HEK293 (cell line): ENCODE measurements around the gene ZNRF2.

ENCODE experiments used
- CTCF ChIA-PET: fragments of 350-600 bp; formaldehyde crosslinking; extraction: SDS; loops from one replicate; lab custom pipeline; 2021; ENCODE audit warnings: antibody characterized with exemption; lab: Yijun Ruan, JAX
- POLR2A ChIA-PET: fragments of 300-600 bp; formaldehyde crosslinking; extraction: SDS; loops from one replicate; lab custom pipeline; 2020; ENCODE audit warnings: antibody characterized with exemption, inconsistent platforms; lab: Yijun Ruan, JAX
- H3K27ac ChIP-seq: fragments of 200-500 bp; sonication (Bioruptor generic); 2 replicates; pipeline ENCODE4 v1.5.1; 2014; ENCODE audit warnings: low read depth, low read length, control low read depth, inconsistent platforms; ENCODE audit errors: extremely low read depth
- H3K36me3 ChIP-seq, 2 experiments: fragments of 200-500 bp in 1 of 2; sonication (Bioruptor generic) in 1 of 2; 1 replicate in 1 of 2; 2 replicates in 1 of 2; pipeline ENCODE4 v1.5.1; 2014 to 2017; ENCODE audit warnings: inconsistent platforms in 2 of 2, low read length in 2 of 2; ENCODE audit not compliant: control insufficient read depth in 2 of 2, insufficient read depth in 1 of 2
- H3K4me1 ChIP-seq: fragments of 200-500 bp; sonication (Bioruptor generic); 2 replicates; pipeline ENCODE4 v1.5.1; 2014; ENCODE audit warnings: mild to moderate bottlenecking, low read length, inconsistent platforms; ENCODE audit not compliant: control insufficient read depth, insufficient read depth
- H3K4me3 ChIP-seq: 2 replicates; pipeline ENCODE4 v1.5.1; 2011; ENCODE audit warnings: low read depth, mild to moderate bottlenecking, control low read depth, low read length, moderate library complexity
- H3K9me3 ChIP-seq: fragments of 200-500 bp; sonication (Bioruptor generic); 2 replicates; pipeline ENCODE4 v1.5.1; 2014; ENCODE audit warnings: low read depth, low read length, inconsistent platforms; ENCODE audit not compliant: control insufficient read depth, insufficient read depth
- BCL11A ChIP-seq: fragments of 450-650 bp; formaldehyde crosslinking; IDR thresholded peaks from 2 replicates; pipeline ENCODE4 v1.5.1; 2016; ENCODE audit warnings: low read depth, missing biosample characterization, missing genetic modification characterization
- CTCF ChIP-seq: fragments of 450-650 bp; formaldehyde crosslinking; IDR thresholded peaks from 2 replicates; pipeline ENCODE4 v1.5.1; 2016; ENCODE audit warnings: missing biosample characterization, missing genetic modification characterization
- KLF9 ChIP-seq: fragments of 450-650 bp; formaldehyde crosslinking; IDR thresholded peaks from 2 replicates; pipeline ENCODE4 v1.5.1; 2016; ENCODE audit warnings: missing biosample characterization, missing genetic modification characterization, low read depth
- MZF1 ChIP-seq: fragments of 450-650 bp; formaldehyde crosslinking; IDR thresholded peaks from 2 replicates; pipeline ENCODE4 v1.5.1; 2017; ENCODE audit warnings: missing biosample characterization, missing genetic modification characterization, borderline replicate concordance
- SALL2 ChIP-seq: fragments of 450-650 bp; formaldehyde crosslinking; IDR thresholded peaks from 2 replicates; pipeline ENCODE4 v1.5.0; 2017; ENCODE audit warnings: missing biosample characterization, mild to moderate bottlenecking, missing genetic modification characterization, borderline replicate concordance
- ZBTB26 ChIP-seq: fragments of 450-650 bp; formaldehyde crosslinking; optimal IDR thresholded peaks from 2 replicates; pipeline ENCODE3; 2016; ENCODE audit warnings: missing biosample characterization, mild to moderate bottlenecking, missing genetic modification characterization
- ZFHX2 ChIP-seq: fragments of 450-650 bp; formaldehyde crosslinking; conservative IDR thresholded peaks from 2 replicates; pipeline ENCODE4 v1.5.1; 2016; ENCODE audit warnings: missing biosample characterization, missing genetic modification characterization
- ZNF140 ChIP-seq: fragments of 450-650 bp; formaldehyde crosslinking; IDR thresholded peaks from 2 replicates; pipeline ENCODE4 v1.5.1; 2016; ENCODE audit warnings: missing biosample characterization, missing genetic modification characterization
- ZNF146 ChIP-seq: fragments of 450-650 bp; formaldehyde crosslinking; IDR thresholded peaks from 2 replicates; pipeline ENCODE4 v1.5.1; 2016; ENCODE audit warnings: missing biosample characterization, missing genetic modification characterization
- ZNF16 ChIP-seq: fragments of 450-650 bp; formaldehyde crosslinking; IDR thresholded peaks from 2 replicates; pipeline ENCODE4 v1.5.1; 2016; ENCODE audit warnings: low read depth, missing biosample characterization, missing genetic modification characterization
- ZNF24 ChIP-seq: fragments of 450-650 bp; formaldehyde crosslinking; IDR thresholded peaks from 2 replicates; pipeline ENCODE4 v1.5.1; 2016; ENCODE audit warnings: missing biosample characterization, missing genetic modification characterization
- ZNF26 ChIP-seq: fragments of 450-650 bp; formaldehyde crosslinking; IDR thresholded peaks from 2 replicates; pipeline ENCODE4 v1.5.1; 2016; ENCODE audit warnings: missing biosample characterization, missing genetic modification characterization
- ZNF274 ChIP-seq, 2 experiments: fragments of 200-500 bp in 1 of 2; fragments of 450-650 bp in 1 of 2; sonication (Bioruptor generic) in 1 of 2; formaldehyde crosslinking in 1 of 2; IDR thresholded peaks; 2 replicates each; pipeline versions ENCODE4 v1.5.1 to v1.6.1; 2014 to 2016; ENCODE audit warnings: borderline replicate concordance in 1 of 2, inconsistent platforms in 1 of 2, low read length in 1 of 2, missing biosample characterization in 1 of 2, missing genetic modification characterization in 1 of 2
- ZNF311 ChIP-seq: fragments of 450-650 bp; formaldehyde crosslinking; IDR thresholded peaks from 2 replicates; pipeline ENCODE4 v1.5.1; 2017; ENCODE audit warnings: missing biosample characterization, missing genetic modification characterization, borderline replicate concordance
- ZNF416 ChIP-seq: fragments of 450-650 bp; formaldehyde crosslinking; IDR thresholded peaks from 2 replicates; pipeline ENCODE4 v1.5.1; 2016; ENCODE audit warnings: missing biosample characterization, missing genetic modification characterization
- ZNF423 ChIP-seq: fragments of 450-650 bp; formaldehyde crosslinking; IDR thresholded peaks from 2 replicates; pipeline ENCODE4 v1.5.1; 2016; ENCODE audit warnings: missing biosample characterization, missing genetic modification characterization
- ZNF433 ChIP-seq: fragments of 450-650 bp; formaldehyde crosslinking; IDR thresholded peaks from 2 replicates; pipeline ENCODE4 v1.5.1; 2016; ENCODE audit warnings: missing biosample characterization, missing genetic modification characterization, low read depth
- ZNF473 ChIP-seq: fragments of 450-650 bp; formaldehyde crosslinking; IDR thresholded peaks from 2 replicates; pipeline ENCODE4 v1.5.1; 2017; ENCODE audit warnings: missing biosample characterization, missing genetic modification characterization
- ZNF510 ChIP-seq: fragments of 450-650 bp; formaldehyde crosslinking; IDR thresholded peaks from 2 replicates; pipeline ENCODE4 v1.5.1; 2018; ENCODE audit warnings: mild to moderate bottlenecking, missing genetic modification characterization, missing biosample characterization; ENCODE audit not compliant: insufficient replicate concordance
- ZNF513 ChIP-seq: fragments of 450-650 bp; IDR thresholded peaks from 2 replicates; pipeline ENCODE4 v1.5.1; 2018; ENCODE audit warnings: missing biosample characterization, missing genetic modification characterization
- ZNF558 ChIP-seq: fragments of 450-650 bp; formaldehyde crosslinking; IDR thresholded peaks from 2 replicates; pipeline ENCODE4 v1.5.1; 2016; ENCODE audit warnings: missing biosample characterization, missing genetic modification characterization
- ZNF560 ChIP-seq: fragments of 450-650 bp; formaldehyde crosslinking; IDR thresholded peaks from 2 replicates; pipeline ENCODE4 v1.5.1; 2017; ENCODE audit warnings: missing biosample characterization, missing genetic modification characterization, borderline replicate concordance
- ZNF600 ChIP-seq: fragments of 450-650 bp; formaldehyde crosslinking; IDR thresholded peaks from 2 replicates; pipeline ENCODE4 v1.5.1; 2016; ENCODE audit warnings: missing biosample characterization, missing genetic modification characterization
- ZNF623 ChIP-seq: fragments of 450-650 bp; formaldehyde crosslinking; IDR thresholded peaks from 2 replicates; pipeline ENCODE4 v1.5.1; 2016; ENCODE audit warnings: missing biosample characterization, missing genetic modification characterization
- ZNF670 ChIP-seq: fragments of 450-650 bp; formaldehyde crosslinking; IDR thresholded peaks from 2 replicates; pipeline ENCODE4 v1.5.1; 2016; ENCODE audit warnings: missing biosample characterization, missing genetic modification characterization, low read depth
- ZNF692 ChIP-seq: fragments of 450-650 bp; formaldehyde crosslinking; IDR thresholded peaks from 2 replicates; pipeline ENCODE4 v1.5.1; 2016; ENCODE audit warnings: missing biosample characterization, missing genetic modification characterization
- ZNF792 ChIP-seq: fragments of 450-650 bp; formaldehyde crosslinking; IDR thresholded peaks from 2 replicates; pipeline ENCODE4 v1.5.1; 2016; ENCODE audit warnings: missing biosample characterization, missing genetic modification characterization
- ZSCAN16 ChIP-seq: fragments of 450-650 bp; formaldehyde crosslinking; IDR thresholded peaks from 2 replicates; pipeline ENCODE4 v1.5.1; 2016; ENCODE audit warnings: missing biosample characterization, missing genetic modification characterization

The ZNRF2 gene

GRCh38 chr7:30255064-30255769, 29.2 kb upstream of the ZNRF2 start:
- H3K27ac ChIP-seq, result no peak overlapping the region
- no peaks in the 10 kb centered on the region for H3K9me3 ChIP-seq
- ChIA-PET POLR2A (no interaction called here), CTCF (no interaction called here)
- TF ChIP-seq ZNF416 (no peak), ZNF24 (tag by site-specific recombination) (no peak), ZNF558 (tag by site-specific recombination) (no peak), ZNF423 (tag by site-specific recombination) (no peak), ZNF513 (no peak), ZFHX2 (tag by site-specific recombination) (no peak), ZNF623 (tag by site-specific recombination) (no peak), ZNF792 (tag by site-specific recombination) (no peak), ZNF510 (no peak), ZNF311 (tag by site-specific recombination) (no peak), ZNF473 (tag by site-specific recombination) (no peak), ZNF600 (no peak), ZNF274 (IDR thresholded peaks at IDR 0.05; ENCODE audit: low read length) (no peak), ZNF274 (tag by site-specific recombination; IDR thresholded peaks at IDR 0.05; ENCODE audit: borderline replicate concordance) (no peak), ZNF146 (tag by site-specific recombination) (no peak)
- H3K4me1 ChIP-seq, result no peaks in the 10 kb centered on the region
- H3K36me3 ChIP-seq, result no peaks in the 10 kb centered on the region
- no peak overlapping the region for H3K4me3 ChIP-seq

- ChIA-PET POLR2A (no interaction called here), CTCF (interaction anchor here (0.6 kb wide), 1 partner anchor 96 kb away, joined by 3 read pairs; no protein-coding TSS in a partner anchor)
- no peaks in the 10 kb centered on the region for H3K36me3 ChIP-seq
- no peak overlapping the region for H3K27ac ChIP-seq
- H3K4me3 ChIP-seq, result no peak overlapping the region
- no peaks in the 10 kb centered on the region for H3K4me1 ChIP-seq
- no peaks in the 10 kb centered on the region for H3K9me3 ChIP-seq
- TF ChIP-seq KLF9 (no peak), ZNF670 (no peak), CTCF (tag by site-specific recombination) (no peak), ZNF433 (no peak), SALL2 (tag by site-specific recombination) (no peak), ZSCAN16 (tag by site-specific recombination) (no peak), ZNF140 (tag by site-specific recombination) (no peak), BCL11A (tag by site-specific recombination) (no peak), ZNF16 (no peak), ZNF560 (tag by site-specific recombination) (no peak), ZNF692 (no peak), ZNF26 (tag by site-specific recombination) (no peak), ZBTB26 (tag by site-specific recombination) (no peak), MZF1 (tag by site-specific recombination) (no peak)
Measured at GRCh38 chr7:30256349-30256858, 28.0 kb upstream of the ZNRF2 start.
